ENCODE results near the gene GNPTG.

- TF ChIP-seq CTCF (IDR thresholded peaks at IDR 0.05): no peak
- TF ChIP-seq POLR2A (IDR thresholded peaks at IDR 0.05): no peak
Observed at GRCh38 chr16:1347286-1347855, 4.4 kb upstream of the GNPTG start.
